Fibroblast of the conjunctiva (primary cell): Measurements from ENCODE around the gene MCTP1.

Source experiments
- DNase-seq: peaks from one replicate; pipeline ENCODE4 v3.0.0-alpha.2; 2010; ENCODE audit warnings: low read depth

MCTP1 gene

DNA sequence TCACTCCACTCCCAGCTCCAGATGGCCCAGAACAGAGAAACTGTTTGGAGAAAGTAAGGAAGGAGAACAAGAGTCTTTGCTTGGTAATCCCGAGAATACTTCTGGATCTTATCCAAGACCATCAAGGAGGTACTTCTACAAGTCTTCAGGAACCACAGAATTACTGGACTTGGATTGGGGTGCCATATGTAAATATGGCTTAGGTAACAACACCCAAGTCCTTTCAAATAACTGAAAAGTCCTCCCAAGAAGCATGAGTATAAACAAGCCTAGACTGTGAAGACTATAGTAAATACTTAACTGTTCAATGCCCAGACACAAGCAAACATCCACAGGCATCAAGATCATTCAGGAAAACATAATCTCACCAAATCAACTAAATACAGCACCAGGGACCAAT lies 170.0 kb downstream of the MCTP1 start:
- DNase-seq: no peak

- DNase-seq: no peak
Measured at GRCh38 chr5:95114305-95114704, 170.6 kb downstream of the MCTP1 start.

DNA sequence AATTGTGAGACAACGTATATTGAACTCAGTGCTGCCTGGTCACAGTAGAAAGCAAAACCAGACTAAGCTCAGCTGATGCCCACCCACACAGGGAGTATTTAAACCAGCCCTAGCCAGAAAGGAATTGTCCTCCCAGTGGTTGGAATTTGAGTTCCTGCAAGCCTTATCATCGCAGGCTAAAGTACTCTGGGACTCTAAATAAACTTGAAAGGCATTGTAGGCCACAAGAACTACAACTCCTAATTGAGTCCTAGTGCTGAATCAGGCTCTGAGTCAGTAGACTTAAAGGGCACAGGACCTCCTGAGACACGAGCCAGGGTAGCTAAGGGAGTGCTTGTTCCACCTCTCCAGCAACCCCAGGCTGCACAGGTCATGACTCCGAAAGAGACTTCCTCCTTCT lies 171.4 kb downstream of the MCTP1 start:
- DNase-seq: no peak

DNA sequence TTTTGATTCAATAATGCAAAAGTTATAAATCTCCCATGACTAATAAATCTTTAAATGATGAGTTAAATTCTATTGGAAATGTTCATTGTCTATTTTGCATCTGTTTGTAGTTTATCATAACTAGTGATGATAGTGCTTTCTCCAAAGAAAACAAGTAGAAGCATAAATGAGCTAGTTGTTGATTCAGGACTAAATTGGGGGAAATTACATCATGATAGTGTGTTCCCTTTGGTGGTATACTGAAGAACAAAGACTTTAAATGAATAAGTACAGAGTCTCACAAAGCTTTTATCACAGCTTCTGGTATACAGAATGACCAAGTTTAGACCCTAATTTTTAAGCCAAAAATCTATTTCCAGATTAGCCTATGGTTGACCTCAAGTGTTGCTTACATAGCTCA lies 173.8 kb downstream of the MCTP1 start:
- no peak for DNase-seq

DNA sequence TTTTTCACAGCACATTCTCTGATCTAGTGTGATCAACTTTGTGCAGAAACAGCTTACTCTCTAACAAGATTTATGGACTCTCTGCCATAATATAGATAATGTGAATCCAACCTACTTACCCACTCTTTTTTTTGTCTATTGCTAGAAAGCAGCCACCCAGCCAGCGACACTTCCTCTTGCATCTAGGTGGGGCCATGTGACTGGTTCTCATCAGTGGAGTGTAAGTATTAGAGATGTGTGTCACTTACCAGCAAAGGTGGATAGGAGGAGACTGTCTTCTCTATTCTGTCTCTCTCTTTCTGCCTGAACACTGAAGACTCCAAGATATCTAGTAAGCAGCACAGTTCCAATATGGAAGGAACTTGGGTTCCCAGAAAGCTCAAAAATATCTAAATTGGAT lies 174.8 kb downstream of the MCTP1 start:
- no peak for DNase-seq

GRCh38 chr5:95107138-95107537 lies 177.8 kb downstream of the MCTP1 start:
- no peak for DNase-seq

DNA sequence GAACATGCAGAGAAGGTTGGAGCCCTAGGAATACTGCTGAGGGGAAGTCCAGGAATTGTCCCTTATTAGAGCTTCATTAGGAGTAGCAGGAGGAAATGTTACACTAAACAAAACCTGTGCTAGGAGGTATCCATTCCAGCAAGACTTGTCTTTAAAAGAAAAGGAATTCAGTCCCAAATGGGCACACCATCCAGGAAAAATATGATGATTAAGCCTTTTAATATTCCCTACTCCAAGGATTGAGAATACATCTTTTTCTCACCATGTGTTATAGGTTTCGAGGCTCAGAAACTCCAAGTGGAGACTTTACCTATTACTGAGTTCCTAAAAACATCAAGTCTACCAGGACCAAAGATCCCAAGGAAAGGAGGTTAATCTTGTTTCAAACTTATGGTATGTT lies 179.3 kb downstream of the MCTP1 start:
- no peak for DNase-seq

DNA sequence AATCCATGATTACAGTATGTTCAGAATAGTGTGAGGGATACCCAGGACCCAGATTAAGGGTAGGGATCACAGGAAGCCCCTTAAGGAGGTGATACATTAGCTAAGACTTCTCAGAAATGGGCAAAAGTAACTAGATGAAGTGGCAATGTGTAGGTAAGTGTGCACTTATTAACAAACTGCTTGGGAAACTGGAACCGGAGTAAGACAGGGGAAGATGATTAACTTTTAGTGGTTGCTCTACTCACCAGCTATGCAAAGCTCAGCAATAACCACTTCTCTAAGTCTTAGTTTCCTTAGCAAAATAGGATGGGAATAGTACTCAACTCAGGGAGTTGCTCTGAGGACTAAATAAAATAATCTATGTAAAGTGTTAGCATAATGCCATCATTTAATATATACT lies 182.2 kb downstream of the MCTP1 start:
- no peak for DNase-seq

GRCh38 chr5:95102080-95102479 lies 182.8 kb downstream of the MCTP1 start:
- DNase-seq: no peak

- DNase-seq: no peak
Measured at GRCh38 chr5:95100551-95100950, 184.3 kb downstream of the MCTP1 start.

GRCh38 chr5:95098012-95098411 lies 186.9 kb downstream of the MCTP1 start:
- DNase-seq: no peak

DNA sequence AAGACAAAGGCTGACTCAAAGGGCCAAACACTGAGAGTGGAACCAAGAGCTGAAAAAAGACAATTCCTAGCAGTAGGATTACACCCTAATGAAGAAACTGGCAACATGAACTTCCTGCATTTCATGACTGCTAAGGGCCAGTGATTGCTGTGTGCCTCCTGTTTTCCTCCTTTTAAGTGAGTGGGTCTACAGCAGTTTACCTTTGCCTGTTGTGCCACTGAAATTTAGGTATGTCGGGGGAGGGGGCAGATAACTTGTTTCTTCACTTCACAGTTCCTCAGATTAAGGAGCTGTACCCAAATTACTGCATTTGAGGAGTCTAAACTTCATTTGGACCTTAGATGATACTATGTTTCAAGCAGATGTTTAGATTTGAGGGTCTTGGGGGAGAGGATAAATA lies 191.7 kb downstream of the MCTP1 start:
- DNase-seq: no peak

DNA sequence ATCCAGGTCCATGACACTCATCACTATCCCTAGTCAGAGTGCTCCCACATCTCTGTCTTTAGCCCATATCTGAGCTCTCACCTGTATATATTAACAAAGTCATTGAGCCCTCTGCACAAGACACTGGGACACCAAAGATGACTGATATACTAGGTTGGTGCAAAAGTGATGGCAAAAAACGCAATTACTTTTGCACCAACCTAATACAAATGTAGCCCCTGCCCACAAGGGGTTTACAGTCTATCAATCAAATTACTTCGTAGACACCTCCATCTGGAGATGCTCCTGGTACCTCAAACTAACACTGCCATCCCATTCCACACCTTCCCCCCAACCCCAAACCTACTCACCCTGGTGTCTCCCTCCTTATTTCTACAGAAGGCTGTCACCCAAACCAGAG lies 194.1 kb downstream of the MCTP1 start:
- no peak for DNase-seq

- no peak for DNase-seq
Measured at GRCh38 chr5:95087816-95088317, 197.0 kb downstream of the MCTP1 start.

GRCh38 chr5:95086927-95087815 lies 197.7 kb downstream of the MCTP1 start:
- no peak for DNase-seq

GRCh38 chr5:95084757-95085156 lies 200.1 kb downstream of the MCTP1 start:
- no peak for DNase-seq

- DNase-seq: no peak
Measured at GRCh38 chr5:95083606-95084005, 201.3 kb downstream of the MCTP1 start.

DNA sequence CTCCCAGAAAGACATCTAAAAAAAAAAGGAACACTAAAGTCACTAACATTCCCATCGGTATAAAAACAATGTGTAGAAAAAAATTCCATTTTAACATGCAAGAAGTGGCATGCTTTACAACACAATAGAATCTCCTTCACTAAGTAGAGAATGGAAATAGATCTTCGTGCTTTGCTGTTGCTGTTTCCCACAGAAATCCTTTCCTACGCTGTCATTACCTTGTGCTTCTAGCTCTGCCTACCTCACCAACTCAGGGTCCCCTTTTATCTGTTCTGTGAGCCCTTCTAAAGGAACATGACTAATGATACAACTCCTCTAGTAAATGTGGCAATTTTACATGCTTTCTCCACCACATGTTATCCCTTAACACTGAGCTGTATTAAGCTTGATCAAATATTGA lies 202.9 kb downstream of the MCTP1 start:
- DNase-seq: no peak

DNA sequence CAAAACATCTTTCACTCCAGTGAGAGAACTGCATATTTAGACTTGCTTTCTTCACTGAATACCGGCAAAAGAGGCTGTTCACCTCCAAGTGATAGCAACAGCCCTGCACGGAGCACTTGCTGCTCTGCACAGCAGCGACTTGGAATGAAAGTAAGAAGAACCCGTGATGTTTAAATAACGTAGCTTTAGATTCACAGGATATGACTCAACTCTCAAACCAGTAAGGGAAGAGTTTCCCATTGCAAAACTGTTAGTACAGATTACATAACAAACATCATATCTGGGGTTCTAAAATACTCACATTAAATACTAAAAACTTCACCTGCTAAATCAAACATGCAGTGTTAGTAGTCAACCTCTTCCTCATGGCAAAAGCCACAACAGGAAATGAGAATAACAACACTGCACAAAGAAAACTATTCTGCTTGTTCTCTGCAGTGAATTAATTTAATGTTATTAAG lies 203.4 kb downstream of the MCTP1 start:
- DNase-seq: peak; percentile 79

DNA sequence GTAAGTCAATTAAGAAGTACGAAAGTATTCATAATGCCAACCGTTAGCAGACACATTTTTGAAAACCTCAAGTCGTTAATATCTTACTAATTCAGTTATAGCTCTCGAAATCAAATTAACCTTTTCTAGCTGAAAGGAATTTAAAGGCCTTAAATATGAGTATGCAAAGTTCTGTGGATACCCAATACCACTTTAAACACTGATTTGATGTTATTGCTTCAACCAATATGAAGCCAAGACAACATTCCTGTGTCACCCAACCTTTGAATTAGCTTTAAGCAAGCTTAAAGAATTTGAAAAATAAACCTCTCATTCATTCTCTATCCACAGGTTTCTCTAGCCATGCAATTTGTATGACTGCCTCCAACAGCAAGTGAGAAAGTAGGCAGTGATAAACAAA lies 204.5 kb downstream of the MCTP1 start:
- no peak for DNase-seq

DNA sequence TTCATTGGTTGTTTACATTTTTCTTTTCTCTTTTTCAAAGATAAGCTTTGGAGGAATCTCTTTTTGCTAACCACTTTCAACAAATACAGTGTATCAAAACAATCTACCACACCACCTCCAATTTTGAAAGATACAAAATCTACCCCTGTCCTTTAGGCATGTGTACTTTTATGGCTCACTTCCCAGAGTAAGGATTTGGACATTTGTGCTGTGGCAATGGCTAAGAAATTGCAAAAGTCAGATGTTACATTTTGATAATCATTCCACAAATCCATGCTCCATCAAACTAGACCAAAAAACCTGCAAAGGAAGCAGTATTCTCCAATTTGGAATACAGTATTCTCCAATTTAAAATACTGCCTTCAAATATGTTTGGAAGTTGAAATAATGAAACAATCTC lies 204.9 kb downstream of the MCTP1 start:
- DNase-seq: no peak

- no peak for DNase-seq
Measured at GRCh38 chr5:95078868-95079267, 206.0 kb downstream of the MCTP1 start.

GRCh38 chr5:95076395-95077185 lies 208.3 kb downstream of the MCTP1 start:
- no peak for DNase-seq
